Natural killer cell treated with Interleukin-12 subunit alpha and Interleukin-12 subunit beta and Interleukin-15 and Interleukin-18, amount 100 ng/mL, for 72 hours (primary cell): ENCODE measurements around the gene SCRN1. TPM values are rescaled to one million over a fixed set of nuclear protein-coding genes. Genes with fewer than 3 reads are reported as not detected.

Experiments used
- ATAC-seq, 2 donors: fragments of 150-1000 bp; cut with Tn5 transposase in 1 of 2; sonication (Bioruptor Pico), chemical (Tn5 transposase) in 1 of 2; 2 replicates each; pipeline ENCODE4 v1.10.0; 2021
- DNase-seq: peaks from one replicate; pipeline ENCODE4 v3.0.0; 2022; ENCODE audit warnings: low spot score
- H3K27ac Mint-ChIP-seq, 2 donors: 1 replicate in 1 of 2; 2 replicates in 1 of 2; pipeline ENCODE4 v1.8.0; 2022; ENCODE audit warnings: mixed read lengths in 2 of 2, mild to moderate bottlenecking in 1 of 2, moderate library complexity in 1 of 2
- H3K27me3 Mint-ChIP-seq, 2 donors: 1 replicate in 1 of 2; 2 replicates in 1 of 2; pipeline ENCODE4 v1.8.0; 2022; ENCODE audit warnings: mixed read lengths in 2 of 2
- H3K36me3 Mint-ChIP-seq: one replicate; pipeline ENCODE4 v1.8.0; 2022; ENCODE audit warnings: mixed read lengths
- H3K4me1 Mint-ChIP-seq, 2 donors: 1 replicate in 1 of 2; 2 replicates in 1 of 2; pipeline ENCODE4 v1.8.0; 2022; ENCODE audit warnings: low read depth in 2 of 2, mixed read lengths in 2 of 2, mild to moderate bottlenecking in 1 of 2
- H3K4me3 Mint-ChIP-seq: one replicate; pipeline ENCODE4 v1.8.0; 2022; ENCODE audit warnings: mixed read lengths
- H3K9me3 Mint-ChIP-seq: 2 replicates; pipeline ENCODE4 v1.8.0; 2022; ENCODE audit warnings: mixed read lengths
- total RNA-seq, 2 donors: library from RNA; stranded (reverse); gene quantifications; one replicate each; pipeline ENCODE4 v1.2.3, GENCODE V29; 2022

The SCRN1 gene
- total RNA-seq, 2 donors from 2014 or later = 9.0 to 19.5 TPM

GRCh38 chr7:29879609-29880008 lies 110.0 kb downstream of the SCRN1 start:
- Mint-ChIP-seq H3K27me3 (peaks cover 6 to 11% of the 10 kb centered on the region in 2 donors), H3K9me3 (no peaks in the 10 kb centered on the region), H3K4me3 (no peak overlapping the region), H3K36me3 (no peaks in the 10 kb centered on the region), H3K4me1 (peaks cover 3 to 6% of the 10 kb centered on the region in 2 donors), H3K27ac (no peak overlapping the region)
- ATAC-seq (no peak), DNase-seq (no peak)

GRCh38 chr7:29878081-29878688 lies 111.4 kb downstream of the SCRN1 start:
- no peaks in the 10 kb centered on the region for H3K36me3 Mint-ChIP-seq
- DNase-seq (no peak), ATAC-seq (no peak)
- no peak overlapping the region for H3K27ac Mint-ChIP-seq
- H3K27me3 Mint-ChIP-seq = peaks cover 4 to 11% of the 10 kb centered on the region in 2 donors
- H3K4me3 Mint-ChIP-seq = no peak overlapping the region
- peaks cover 3 to 6% of the 10 kb centered on the region in 2 donors for H3K4me1 Mint-ChIP-seq
- no peaks in the 10 kb centered on the region for H3K9me3 Mint-ChIP-seq

- no peak overlapping the region for H3K4me3 Mint-ChIP-seq
- DNase-seq = no peak
- peaks cover 0 to 3% of the 10 kb centered on the region in 2 donors for H3K4me1 Mint-ChIP-seq
- ATAC-seq = no peak
- no peaks in the 10 kb centered on the region for H3K9me3 Mint-ChIP-seq
- H3K27me3 Mint-ChIP-seq = peaks cover 0 to 11% of the 10 kb centered on the region in 2 donors
- H3K36me3 Mint-ChIP-seq = no peaks in the 10 kb centered on the region
- no peak overlapping the region for H3K27ac Mint-ChIP-seq
Measured at GRCh38 chr7:29877196-29877595, 112.4 kb downstream of the SCRN1 start.

- H3K4me3 Mint-ChIP-seq = no peak overlapping the region
- no peak for ATAC-seq
- H3K27me3 Mint-ChIP-seq = peaks cover 7 to 11% of the 10 kb centered on the region in 2 donors
- no peak for DNase-seq
- H3K9me3 Mint-ChIP-seq = no peaks in the 10 kb centered on the region
- no peak overlapping the region for H3K27ac Mint-ChIP-seq
- H3K36me3 Mint-ChIP-seq = no peaks in the 10 kb centered on the region
- H3K4me1 Mint-ChIP-seq = peaks cover 0 to 3% of the 10 kb centered on the region in 2 donors
Measured at GRCh38 chr7:29875741-29876140, 113.9 kb downstream of the SCRN1 start.

GRCh38 chr7:29873644-29874294 lies 115.8 kb downstream of the SCRN1 start:
- no peak for DNase-seq

GRCh38 chr7:29871787-29872398 lies 117.7 kb downstream of the SCRN1 start:
- Mint-ChIP-seq H3K4me3 (no peak overlapping the region), H3K27ac (no peak overlapping the region), H3K27me3 (peaks cover 14 to 15% of the 10 kb centered on the region in 2 donors), H3K36me3 (no peaks in the 10 kb centered on the region), H3K4me1 (no peaks in the 10 kb centered on the region), H3K9me3 (no peaks in the 10 kb centered on the region)
- ATAC-seq (no peak), DNase-seq (no peak)

More at GRCh38 chr7:29873644-29874294, 115.8 kb downstream of the SCRN1 start:
- no peaks in the 10 kb centered on the region for H3K9me3 Mint-ChIP-seq
- no peak for ATAC-seq
- H3K27me3 Mint-ChIP-seq = peaks cover 7 to 16% of the 10 kb centered on the region in 2 donors
- no peaks in the 10 kb centered on the region for H3K36me3 Mint-ChIP-seq
- H3K4me3 Mint-ChIP-seq = no peak overlapping the region
- H3K4me1 Mint-ChIP-seq = peaks cover 0 to 3% of the 10 kb centered on the region in 2 donors
- no peak overlapping the region for H3K27ac Mint-ChIP-seq

Other genes starting within 250 kb of the SCRN1 start
- gene WIPF3, start 183.3 kb downstream of the SCRN1 start, total RNA-seq = not detected
- 10 to 100 TPM; 12.6 to 20.6 TPM for gene FKBP14, start 36.9 kb upstream of the SCRN1 start, total RNA-seq
- 10 to 100 TPM; 15.0 to 17.1 TPM for gene PLEKHA8, start 38.6 kb upstream of the SCRN1 start, total RNA-seq
- gene MTURN, start 145.2 kb upstream of the SCRN1 start, total RNA-seq = 10 to 100 TPM in 1 of 2 donors, 1 to 10 TPM in 1; 3.6 to 10.2 TPM